Activated naive CD8-positive, alpha-beta T cell treated with anti-CD3 and anti-CD28 coated beads, Interleukin-2, amount 50 U/mL, for 24 hours (primary cell): Measurements from ENCODE around the gene KRTCAP2.
A peak's percentile ranks its signal among the peaks of the same experiment; 100 is the strongest.
"Not testable (repeated sequence)": the region's sequence is repeated elsewhere in the genome, so short reads cannot be mapped to it uniquely, and the experiment has no call there.

Source experiments
- ATAC-seq: fragments of 150-1000 bp; cut with Tn5 transposase; one replicate; pipeline ENCODE4 v1.10.0; 2021
- DNase-seq: peaks from one replicate; pipeline ENCODE4 v3.0.0; 2021
- H3K27ac Mint-ChIP-seq: one replicate; pipeline ENCODE4 v1.8.0; 2021; ENCODE audit warnings: mild to moderate bottlenecking, mixed read lengths
- H3K27me3 Mint-ChIP-seq: one replicate; pipeline ENCODE4 v1.8.0; 2021; ENCODE audit warnings: mixed read lengths
- H3K36me3 Mint-ChIP-seq: one replicate; pipeline ENCODE4 v1.8.0; 2021; ENCODE audit warnings: low read depth, mixed read lengths
- H3K4me1 Mint-ChIP-seq: one replicate; pipeline ENCODE4 v1.8.0; 2021; ENCODE audit warnings: mixed read lengths
- H3K4me3 Mint-ChIP-seq: one replicate; pipeline ENCODE4 v1.8.0; 2021; ENCODE audit warnings: mild to moderate bottlenecking, moderate library complexity, mixed read lengths
- H3K9me3 Mint-ChIP-seq: one replicate; pipeline ENCODE4 v1.8.0; 2021; ENCODE audit warnings: mixed read lengths

KRTCAP2 gene

DNA sequence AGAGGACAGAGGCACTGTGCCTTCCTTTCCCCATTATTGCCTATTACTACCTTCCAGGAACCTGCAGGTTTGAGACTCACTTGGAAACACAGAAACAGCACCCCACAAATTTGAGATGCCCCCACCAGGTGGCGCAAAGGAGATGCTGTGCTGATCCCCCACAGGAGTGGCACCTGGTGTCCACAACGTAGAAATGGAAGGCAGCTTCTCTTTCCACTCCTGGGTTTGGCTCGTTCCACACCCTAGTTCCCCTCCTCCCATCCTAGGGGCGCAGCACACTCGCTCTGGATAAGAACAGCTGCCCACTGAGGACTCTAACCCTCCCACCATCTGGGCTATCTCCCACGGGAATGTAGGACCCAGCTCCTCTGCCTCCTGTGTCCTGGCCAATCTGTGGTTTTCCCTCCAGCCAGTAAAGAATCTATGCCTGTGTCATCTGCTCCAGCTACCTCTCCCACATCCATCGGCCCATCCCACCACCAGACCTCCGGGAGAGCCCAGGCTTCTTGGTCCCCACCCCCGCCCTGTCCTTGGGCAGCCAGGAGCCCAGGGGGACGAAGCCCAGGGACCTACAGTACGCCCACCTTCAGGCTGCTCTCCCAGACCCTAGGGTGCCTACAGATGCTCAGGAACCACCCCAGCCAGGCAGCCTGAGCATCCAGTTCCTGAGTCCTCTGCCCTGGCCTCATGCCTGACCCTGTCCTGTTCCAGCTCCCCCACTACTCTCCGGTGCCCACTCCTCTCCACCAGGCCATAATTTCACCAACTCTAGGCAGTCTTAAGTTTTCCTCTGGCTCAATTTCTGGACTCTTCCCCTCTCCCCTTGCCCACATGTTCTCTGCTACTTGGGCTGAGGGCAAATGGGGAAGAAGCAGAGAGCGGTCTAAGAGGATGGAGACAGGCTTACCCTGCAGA, 34.0 kb upstream of the KRTCAP2 start:
- Mint-ChIP-seq H3K36me3 (peaks cover 11% of the 10 kb centered on the region), H3K9me3 (no peaks in the 10 kb centered on the region), H3K27me3 (no peaks in the 10 kb centered on the region), H3K4me3 (peak overlapping the region; percentile 56), H3K27ac (peak overlapping the region; percentile 62), H3K4me1 (peaks cover 29% of the 10 kb centered on the region)
- peak; percentile 53 for ATAC-seq
- DNase-seq: peak; percentile 94

DNA sequence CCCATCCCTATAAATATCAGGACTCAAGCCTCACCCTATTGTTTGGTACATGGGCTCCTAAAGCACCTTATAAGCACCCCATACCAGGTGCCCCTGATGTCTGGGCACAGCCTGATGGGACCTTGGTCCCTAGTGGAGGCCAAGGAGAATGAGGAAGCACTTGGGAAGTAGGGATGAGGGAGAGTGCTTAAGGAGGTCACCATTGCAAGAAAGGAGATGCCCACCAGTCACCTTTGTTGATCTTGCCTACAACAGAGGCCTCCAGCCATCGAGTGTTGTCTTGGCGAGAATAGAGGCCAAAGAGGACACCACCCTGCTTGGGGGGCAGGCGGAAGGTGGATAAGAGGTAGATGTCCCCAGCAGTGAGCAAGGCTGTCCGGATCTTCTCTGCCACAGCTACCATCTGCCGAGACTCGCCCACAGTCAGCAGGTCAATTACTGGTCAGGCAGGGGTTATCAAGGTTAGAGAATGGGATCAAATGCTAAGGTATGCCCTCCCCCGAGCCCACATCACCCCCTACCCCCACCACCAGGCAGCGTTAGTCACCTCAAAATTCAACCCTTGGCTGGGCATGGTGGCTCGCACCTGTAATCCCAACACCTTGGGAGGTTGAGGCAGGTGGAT, 33.0 kb upstream of the KRTCAP2 start:
- Mint-ChIP-seq H3K36me3 (peaks cover 5% of the 10 kb centered on the region), H3K9me3 (no peaks in the 10 kb centered on the region), H3K4me1 (peaks cover 29% of the 10 kb centered on the region), H3K27ac (no peak overlapping the region), H3K4me3 (no peak overlapping the region), H3K27me3 (no peaks in the 10 kb centered on the region)
- ATAC-seq (no peak), DNase-seq (no peak)

DNA sequence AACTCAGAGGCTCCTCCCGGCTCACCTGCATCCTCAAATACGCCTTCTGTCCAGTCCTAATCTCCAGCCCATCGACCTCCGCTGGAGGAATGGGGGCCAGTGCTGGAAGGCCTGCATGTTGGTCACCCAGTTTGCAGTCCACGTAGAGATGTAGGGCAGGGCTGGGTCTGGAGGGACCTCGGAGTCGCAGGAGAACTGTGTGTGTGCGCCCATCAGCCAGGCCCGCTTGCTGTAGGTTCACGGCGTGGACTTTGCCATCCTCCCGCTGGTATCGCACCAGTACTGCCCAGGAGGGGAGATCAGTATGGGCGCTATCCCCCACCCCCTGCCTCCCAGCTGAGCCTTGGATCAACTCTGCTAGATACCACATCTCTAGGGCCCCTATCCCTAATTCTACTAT, 31.9 kb upstream of the KRTCAP2 start:
- H3K27ac Mint-ChIP-seq: no peak overlapping the region
- ATAC-seq: no peak
- no peak overlapping the region for H3K4me3 Mint-ChIP-seq
- DNase-seq: no peak
- no peaks in the 10 kb centered on the region for H3K9me3 Mint-ChIP-seq
- peaks cover 23% of the 10 kb centered on the region for H3K4me1 Mint-ChIP-seq
- no peaks in the 10 kb centered on the region for H3K27me3 Mint-ChIP-seq
- no peaks in the 10 kb centered on the region for H3K36me3 Mint-ChIP-seq

DNA sequence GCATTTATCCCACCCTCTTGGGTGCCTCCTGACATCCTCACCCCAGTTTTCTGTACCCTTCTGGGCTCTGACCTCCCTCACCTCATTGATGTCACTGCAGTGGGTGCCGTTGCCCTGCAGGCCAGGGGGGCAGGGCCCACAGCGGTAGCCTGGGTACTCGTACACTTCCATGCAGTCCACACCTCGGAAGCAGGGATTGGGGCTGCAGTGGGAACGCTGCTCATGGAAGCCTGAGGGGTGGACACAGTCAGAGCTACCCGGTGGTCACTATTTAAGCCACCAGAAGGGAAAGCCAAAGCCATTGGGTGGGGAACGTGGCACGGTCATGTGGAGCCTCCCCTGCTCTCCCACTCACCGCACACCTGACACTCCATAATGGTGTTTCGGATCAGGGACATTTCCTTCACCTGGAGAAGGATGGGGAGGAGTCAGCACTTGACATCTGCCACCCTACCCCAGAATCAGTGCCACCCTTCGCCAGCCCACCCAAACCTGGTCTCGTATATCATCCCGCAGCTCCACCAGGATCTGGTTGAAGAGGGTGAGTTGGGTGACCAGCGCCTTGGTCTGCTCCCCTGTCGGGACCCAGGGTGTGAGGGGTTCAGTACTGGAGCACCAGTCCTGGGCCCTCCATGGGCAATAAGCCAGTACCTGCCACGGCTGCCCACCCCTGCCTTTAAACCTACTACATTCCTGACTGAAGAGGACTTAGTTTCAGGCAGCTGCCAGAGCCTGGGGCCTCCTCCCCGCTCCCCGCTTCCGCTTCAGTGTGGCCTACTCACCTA, 29.8 kb upstream of the KRTCAP2 start:
- no peak for ATAC-seq
- Mint-ChIP-seq H3K9me3 (no peaks in the 10 kb centered on the region), H3K4me3 (no peak overlapping the region), H3K4me1 (peaks cover 11% of the 10 kb centered on the region), H3K27ac (no peak overlapping the region), H3K27me3 (no peaks in the 10 kb centered on the region), H3K36me3 (peaks cover 4% of the 10 kb centered on the region)
- no peak for DNase-seq

DNA sequence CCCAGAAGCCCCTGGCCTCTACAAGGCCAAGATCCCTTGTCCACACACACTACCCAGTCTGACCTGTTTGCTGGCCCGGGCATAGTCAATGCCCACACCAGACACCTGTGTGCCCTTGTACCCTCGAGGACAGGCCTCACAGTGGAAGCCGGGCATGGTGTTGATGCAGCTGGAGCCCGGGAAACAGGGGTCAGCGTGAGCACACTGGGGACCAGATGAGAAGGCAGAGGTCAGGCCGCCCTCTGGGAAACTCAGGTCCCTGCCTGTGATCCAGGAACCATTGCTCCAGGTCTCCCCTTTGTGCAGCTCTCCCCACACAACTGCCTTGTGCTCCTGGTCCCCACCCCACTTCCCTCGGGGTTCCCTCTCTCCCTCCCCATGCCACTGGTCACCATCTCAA, 29.1 kb upstream of the KRTCAP2 start:
- Mint-ChIP-seq H3K4me3 (no peak overlapping the region), H3K36me3 (peaks cover 7% of the 10 kb centered on the region), H3K27ac (no peak overlapping the region), H3K9me3 (no peaks in the 10 kb centered on the region), H3K4me1 (peaks cover 6% of the 10 kb centered on the region), H3K27me3 (no peaks in the 10 kb centered on the region)
- DNase-seq (no peak), ATAC-seq (no peak)

DNA sequence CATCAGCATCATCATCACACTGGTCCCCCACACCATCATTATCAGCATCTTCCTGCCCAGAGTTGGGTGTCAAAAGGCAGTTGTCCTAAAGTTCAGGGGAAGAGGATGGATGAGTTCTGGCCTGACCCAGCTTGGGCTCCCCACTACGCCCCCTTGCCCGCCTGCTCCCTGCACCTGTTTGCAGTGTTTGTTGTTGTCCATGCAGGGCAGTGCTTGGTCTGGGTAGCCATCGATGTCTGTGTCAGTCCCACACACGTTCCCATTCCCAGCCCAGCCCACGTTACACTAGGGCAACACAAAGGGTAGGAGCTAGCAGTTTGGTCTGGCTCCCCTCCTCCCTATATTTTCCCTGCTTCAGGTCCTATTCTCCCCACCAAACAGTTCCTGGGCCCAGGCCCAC, 27.8 kb upstream of the KRTCAP2 start:
- DNase-seq (no peak), ATAC-seq (no peak)
- H3K27ac Mint-ChIP-seq: no peak overlapping the region
- peaks cover 11% of the 10 kb centered on the region for H3K36me3 Mint-ChIP-seq
- H3K4me1 Mint-ChIP-seq: peaks cover 6% of the 10 kb centered on the region
- H3K9me3 Mint-ChIP-seq: no peaks in the 10 kb centered on the region
- H3K4me3 Mint-ChIP-seq: no peak overlapping the region
- no peaks in the 10 kb centered on the region for H3K27me3 Mint-ChIP-seq

DNA sequence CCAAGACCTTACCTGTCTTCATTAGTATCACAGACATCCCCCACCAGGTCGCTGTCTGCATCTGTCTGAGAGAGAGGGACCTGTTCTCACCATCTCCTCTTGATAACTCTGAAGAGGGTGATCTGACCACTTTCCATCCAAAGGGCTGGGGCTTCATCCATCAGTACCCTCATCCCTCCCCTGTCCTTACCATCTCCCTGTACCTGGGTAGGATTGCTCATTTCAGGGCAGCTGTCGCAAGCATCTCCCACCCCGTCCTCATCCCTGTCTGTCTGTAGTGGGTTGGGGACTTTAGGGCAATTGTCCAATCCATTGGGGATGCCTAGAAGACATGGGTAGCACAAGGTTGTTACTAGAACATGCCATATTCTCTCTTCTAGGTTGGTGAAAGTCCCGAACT, 26.7 kb upstream of the KRTCAP2 start:
- no peaks in the 10 kb centered on the region for H3K27me3 Mint-ChIP-seq
- H3K4me3 Mint-ChIP-seq: no peak overlapping the region
- H3K9me3 Mint-ChIP-seq: no peaks in the 10 kb centered on the region
- DNase-seq (no peak), ATAC-seq (no peak)
- peaks cover 11% of the 10 kb centered on the region for H3K36me3 Mint-ChIP-seq
- no peak overlapping the region for H3K27ac Mint-ChIP-seq
- H3K4me1 Mint-ChIP-seq: peaks cover 14% of the 10 kb centered on the region

DNA sequence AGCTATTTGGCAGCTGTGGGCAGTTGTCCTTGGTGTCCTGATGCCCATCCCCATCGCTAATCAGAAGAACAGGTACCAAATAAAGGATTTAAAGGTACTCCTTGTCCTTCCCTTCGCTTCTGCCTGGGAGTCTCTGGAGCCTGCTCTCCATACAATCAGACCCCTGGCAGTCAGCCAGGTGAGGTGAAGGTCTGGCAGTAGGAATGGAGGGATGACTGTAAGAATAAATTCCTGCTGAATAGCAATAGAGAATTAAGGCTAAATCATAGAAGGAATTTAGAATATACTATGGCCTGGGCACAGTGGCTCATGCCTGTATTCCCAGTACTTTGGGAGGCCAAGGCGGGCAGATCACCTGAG, 25.4 kb upstream of the KRTCAP2 start:
- H3K4me3 Mint-ChIP-seq: no peak overlapping the region

DNA sequence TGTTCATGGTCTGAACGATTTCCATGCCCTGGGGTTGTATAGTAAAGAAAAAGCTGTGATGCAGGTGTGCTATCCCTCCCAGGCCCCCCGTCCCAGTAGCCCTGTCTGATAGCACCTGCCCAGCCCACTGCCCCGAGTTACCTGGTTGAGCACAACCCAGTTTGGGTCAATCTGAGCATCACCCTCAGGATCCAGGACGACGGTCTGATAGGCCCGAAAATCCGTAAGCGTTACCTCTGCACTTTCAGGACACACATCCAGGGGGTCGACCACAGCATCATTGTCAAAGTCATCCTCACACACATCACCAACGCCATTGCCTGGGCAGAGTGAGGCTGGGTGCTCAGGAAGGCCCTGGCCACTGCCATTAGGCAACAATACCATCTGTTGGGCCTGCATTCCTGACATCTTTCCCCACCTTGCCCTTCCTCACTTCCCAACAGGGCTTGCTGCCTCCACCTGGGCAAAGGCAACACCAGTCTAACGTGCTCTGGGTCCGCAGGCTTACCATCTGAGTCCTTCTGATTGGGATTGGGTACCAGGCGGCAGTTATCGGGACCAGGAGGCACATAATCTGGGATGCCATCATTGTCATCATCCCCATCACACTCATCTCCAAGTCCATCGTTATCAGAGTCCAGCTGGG, 24.9 kb upstream of the KRTCAP2 start:
- Mint-ChIP-seq H3K27ac (no peak overlapping the region), H3K36me3 (peaks cover 11% of the 10 kb centered on the region), H3K4me1 (peaks cover 28% of the 10 kb centered on the region), H3K9me3 (no peaks in the 10 kb centered on the region), H3K27me3 (no peaks in the 10 kb centered on the region), H3K4me3 (no peak overlapping the region)
- DNase-seq: no peak
- ATAC-seq: no peak

More for the DNA sequence above, 25.4 kb upstream of the KRTCAP2 start:
- no peaks in the 10 kb centered on the region for H3K9me3 Mint-ChIP-seq
- ATAC-seq (no peak), DNase-seq (no peak)
- H3K36me3 Mint-ChIP-seq: peaks cover 11% of the 10 kb centered on the region
- H3K27ac Mint-ChIP-seq: no peak overlapping the region
- H3K27me3 Mint-ChIP-seq: no peaks in the 10 kb centered on the region
- H3K4me1 Mint-ChIP-seq: peaks cover 24% of the 10 kb centered on the region

DNA sequence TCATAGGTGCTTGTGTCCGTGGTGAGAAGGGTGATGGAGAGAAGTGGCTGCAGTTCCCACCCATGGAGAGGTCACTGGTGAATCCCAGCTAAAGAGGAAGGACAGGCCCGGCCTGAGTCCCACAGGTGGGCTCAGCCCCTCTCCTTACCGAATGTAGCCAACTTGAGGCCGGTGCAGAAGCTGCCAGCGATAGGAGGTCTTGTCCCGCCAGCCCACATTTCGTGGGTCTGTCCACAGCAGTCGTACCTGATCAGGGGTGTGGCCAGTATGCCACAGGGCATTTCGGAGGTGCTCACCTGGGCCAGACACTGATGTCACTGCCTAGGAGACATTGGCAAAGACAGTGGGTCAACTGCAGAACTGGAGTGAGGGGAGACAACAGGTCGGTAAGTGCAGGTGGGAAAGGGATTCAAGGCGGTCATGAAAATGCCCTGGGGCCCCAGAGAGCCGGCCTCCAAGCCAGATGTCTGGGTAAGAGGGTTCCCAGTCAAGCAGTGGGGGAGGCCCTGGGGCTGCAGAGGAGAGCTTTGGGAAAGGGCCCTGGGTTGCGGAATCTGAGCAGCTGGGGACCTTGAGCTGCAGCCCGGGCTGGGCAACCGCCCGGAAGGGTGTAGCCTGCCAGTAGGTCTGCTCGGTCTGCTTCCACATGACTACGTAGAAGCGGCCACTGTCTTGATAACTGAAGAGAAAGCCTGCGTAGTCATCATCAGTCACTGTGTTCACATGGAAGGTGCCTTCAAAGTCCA, 24.0 kb upstream of the KRTCAP2 start:
- peaks cover 33% of the 10 kb centered on the region for H3K4me1 Mint-ChIP-seq
- DNase-seq (no peak), ATAC-seq (no peak)
- H3K27ac Mint-ChIP-seq: no peak overlapping the region
- H3K4me3 Mint-ChIP-seq: no peak overlapping the region
- H3K9me3 Mint-ChIP-seq: no peaks in the 10 kb centered on the region
- H3K27me3 Mint-ChIP-seq: no peaks in the 10 kb centered on the region
- H3K36me3 Mint-ChIP-seq: peaks cover 11% of the 10 kb centered on the region

DNA sequence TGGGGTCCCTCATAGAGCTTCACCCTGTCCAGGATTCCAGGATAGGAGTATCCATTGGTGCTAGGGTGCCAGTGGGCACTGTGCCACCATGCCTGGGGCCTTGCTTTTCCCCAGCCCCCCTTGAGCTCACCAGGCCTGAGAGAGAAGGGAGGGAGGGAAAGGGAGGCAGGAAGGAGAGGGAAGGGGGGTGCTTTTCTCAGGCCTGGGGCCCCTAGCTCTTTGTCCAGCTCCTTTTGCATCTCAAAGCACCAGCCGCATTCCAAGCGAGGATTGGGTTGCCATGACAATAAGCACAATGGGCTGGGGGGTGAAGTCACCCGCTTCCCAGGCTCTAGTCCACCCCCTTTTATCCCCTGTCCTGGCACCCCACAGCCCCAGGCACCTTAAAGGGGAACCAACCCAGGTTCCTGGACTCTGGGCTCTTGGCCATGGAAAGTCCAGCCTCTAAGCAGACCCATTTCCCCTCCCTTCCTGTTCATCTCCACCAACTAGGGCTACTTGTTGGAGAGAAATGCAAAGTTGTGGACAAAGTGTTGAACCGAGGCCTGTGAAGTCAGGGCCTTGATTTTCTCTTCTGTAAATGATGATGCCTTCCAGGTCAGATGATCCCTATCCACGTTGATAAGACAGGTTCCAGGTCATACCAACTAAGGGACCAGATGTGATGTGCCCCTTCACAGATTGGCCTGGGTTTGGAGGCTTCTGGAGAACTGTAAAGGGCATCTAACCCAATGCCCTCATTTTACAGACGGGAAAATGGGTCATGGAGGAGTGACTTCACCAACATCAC, 23.2 kb upstream of the KRTCAP2 start:
- no peaks in the 10 kb centered on the region for H3K9me3 Mint-ChIP-seq
- H3K27ac Mint-ChIP-seq: peak overlapping the region; percentile 73
- peak overlapping the region; percentile 96 for H3K4me3 Mint-ChIP-seq

DNA sequence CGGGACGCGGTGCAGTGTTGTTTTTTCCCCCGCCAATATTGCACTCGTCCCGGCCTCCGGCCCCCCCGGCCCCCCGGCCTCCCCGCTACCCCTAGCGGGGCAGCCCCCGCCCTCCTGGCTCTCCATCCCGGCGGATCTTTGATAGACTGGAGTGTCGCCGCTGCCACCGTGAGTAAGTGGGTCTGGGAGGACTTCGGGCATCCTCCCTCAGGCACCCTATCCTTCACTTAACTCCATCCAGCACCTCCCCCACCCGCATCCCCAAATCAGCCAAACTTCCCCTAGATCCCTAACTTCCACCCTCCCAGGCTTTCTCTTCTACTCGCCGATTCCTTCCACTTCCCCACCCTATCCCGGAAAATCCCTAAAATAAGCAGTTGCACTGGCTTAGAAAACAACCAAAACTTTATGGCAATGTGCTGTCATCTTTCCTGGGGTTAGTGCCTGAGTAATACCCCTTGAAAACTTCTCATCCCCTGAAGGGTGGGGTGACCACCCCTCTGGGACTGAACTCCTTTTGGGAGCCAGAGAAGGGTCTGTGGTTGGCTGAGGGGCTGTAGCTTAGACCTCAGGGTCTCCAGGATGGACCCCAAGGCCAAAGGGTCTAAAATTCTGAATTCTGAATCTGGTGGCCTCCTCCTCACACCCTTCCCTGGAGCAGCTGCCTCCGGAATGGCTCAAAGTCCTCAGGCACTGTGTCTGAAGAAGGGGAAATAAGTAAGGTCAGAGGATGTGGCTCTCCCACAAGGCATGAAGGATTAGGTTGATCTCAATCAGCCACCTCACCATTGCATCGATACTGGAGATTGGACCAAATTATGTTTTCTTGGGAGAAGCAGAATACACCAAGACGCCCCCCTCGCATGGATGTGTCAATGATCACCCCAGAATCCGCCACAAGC, 22.3 kb upstream of the KRTCAP2 start:
- Mint-ChIP-seq H3K27me3 (no peaks in the 10 kb centered on the region), H3K9me3 (no peaks in the 10 kb centered on the region), H3K4me3 (peak overlapping the region; percentile 96), H3K4me1 (peaks cover 36% of the 10 kb centered on the region), H3K36me3 (peaks cover 11% of the 10 kb centered on the region), H3K27ac (peak overlapping the region; percentile 73)
- ATAC-seq (no peak), DNase-seq (no peak)

More for the DNA sequence above, 23.2 kb upstream of the KRTCAP2 start:
- H3K27me3 Mint-ChIP-seq: no peaks in the 10 kb centered on the region
- DNase-seq: no peak
- no peak for ATAC-seq
- H3K4me1 Mint-ChIP-seq: peaks cover 36% of the 10 kb centered on the region
- peaks cover 11% of the 10 kb centered on the region for H3K36me3 Mint-ChIP-seq

DNA sequence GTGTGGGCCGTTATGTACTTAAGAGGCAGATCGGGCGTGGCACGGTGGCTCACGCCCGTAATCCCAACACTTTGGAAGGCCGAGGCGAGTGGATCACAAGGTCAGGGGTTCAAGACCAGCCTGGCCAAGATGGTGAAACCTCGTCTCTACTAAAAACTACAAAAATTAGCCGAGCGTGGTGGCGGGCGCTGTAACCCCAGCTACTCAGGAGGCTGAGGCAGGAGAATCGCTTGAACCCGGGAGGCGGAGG, 20.8 kb upstream of the KRTCAP2 start:
- Mint-ChIP-seq H3K4me3 (peak overlapping the region; percentile 96), H3K4me1 (peaks cover 36% of the 10 kb centered on the region), H3K36me3 (peaks cover 11% of the 10 kb centered on the region), H3K27ac (peak overlapping the region; percentile 99)
- not testable (repeated sequence) for DNase-seq, H3K9me3 Mint-ChIP-seq, ATAC-seq, H3K27me3 Mint-ChIP-seq
